OCI-LY7 (cell line): ENCODE data around the gene SP1.
"Not testable (repeated sequence)": the region's sequence is repeated elsewhere in the genome, so short reads cannot be mapped to it uniquely, and the experiment has no call there.

Experiments
- EZH2phosphoT487 ChIP-seq: fragments of 200-600 bp; sonication (generic); IDR thresholded peaks from 2 replicates; pipeline ENCODE4 v1.6.1; 2018; ENCODE audit warnings: low read depth, borderline replicate concordance, mild to moderate bottlenecking, mixed run types, antibody characterized with exemption, low read length, moderate library complexity, mixed read lengths
- TF ChIP-seq, protein P1 (sequence below): fragments of 200-600 bp; sonication (generic); conservative IDR thresholded peaks from 2 replicates; pipeline ENCODE4 v1.5.1; 2014; ENCODE audit warnings: mild to moderate bottlenecking, antibody characterized with exemption, low read length, moderate library complexity, mixed read lengths

- TF ChIP-seq, protein P1, sequence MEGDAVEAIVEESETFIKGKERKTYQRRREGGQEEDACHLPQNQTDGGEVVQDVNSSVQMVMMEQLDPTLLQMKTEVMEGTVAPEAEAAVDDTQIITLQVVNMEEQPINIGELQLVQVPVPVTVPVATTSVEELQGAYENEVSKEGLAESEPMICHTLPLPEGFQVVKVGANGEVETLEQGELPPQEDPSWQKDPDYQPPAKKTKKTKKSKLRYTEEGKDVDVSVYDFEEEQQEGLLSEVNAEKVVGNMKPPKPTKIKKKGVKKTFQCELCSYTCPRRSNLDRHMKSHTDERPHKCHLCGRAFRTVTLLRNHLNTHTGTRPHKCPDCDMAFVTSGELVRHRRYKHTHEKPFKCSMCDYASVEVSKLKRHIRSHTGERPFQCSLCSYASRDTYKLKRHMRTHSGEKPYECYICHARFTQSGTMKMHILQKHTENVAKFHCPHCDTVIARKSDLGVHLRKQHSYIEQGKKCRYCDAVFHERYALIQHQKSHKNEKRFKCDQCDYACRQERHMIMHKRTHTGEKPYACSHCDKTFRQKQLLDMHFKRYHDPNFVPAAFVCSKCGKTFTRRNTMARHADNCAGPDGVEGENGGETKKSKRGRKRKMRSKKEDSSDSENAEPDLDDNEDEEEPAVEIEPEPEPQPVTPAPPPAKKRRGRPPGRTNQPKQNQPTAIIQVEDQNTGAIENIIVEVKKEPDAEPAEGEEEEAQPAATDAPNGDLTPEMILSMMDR = not testable (repeated sequence)
- not testable (repeated sequence) for TF ChIP-seq EZH2phosphoT487
These were observed 55.4 kb downstream of the SP1 start for GRCh38 chr12:53435326-53435725.
